ENCODE results near the gene INHBA.
A peak's percentile ranks its signal among the peaks of the same experiment; 100 is the strongest.

Gene INHBA

DNA sequence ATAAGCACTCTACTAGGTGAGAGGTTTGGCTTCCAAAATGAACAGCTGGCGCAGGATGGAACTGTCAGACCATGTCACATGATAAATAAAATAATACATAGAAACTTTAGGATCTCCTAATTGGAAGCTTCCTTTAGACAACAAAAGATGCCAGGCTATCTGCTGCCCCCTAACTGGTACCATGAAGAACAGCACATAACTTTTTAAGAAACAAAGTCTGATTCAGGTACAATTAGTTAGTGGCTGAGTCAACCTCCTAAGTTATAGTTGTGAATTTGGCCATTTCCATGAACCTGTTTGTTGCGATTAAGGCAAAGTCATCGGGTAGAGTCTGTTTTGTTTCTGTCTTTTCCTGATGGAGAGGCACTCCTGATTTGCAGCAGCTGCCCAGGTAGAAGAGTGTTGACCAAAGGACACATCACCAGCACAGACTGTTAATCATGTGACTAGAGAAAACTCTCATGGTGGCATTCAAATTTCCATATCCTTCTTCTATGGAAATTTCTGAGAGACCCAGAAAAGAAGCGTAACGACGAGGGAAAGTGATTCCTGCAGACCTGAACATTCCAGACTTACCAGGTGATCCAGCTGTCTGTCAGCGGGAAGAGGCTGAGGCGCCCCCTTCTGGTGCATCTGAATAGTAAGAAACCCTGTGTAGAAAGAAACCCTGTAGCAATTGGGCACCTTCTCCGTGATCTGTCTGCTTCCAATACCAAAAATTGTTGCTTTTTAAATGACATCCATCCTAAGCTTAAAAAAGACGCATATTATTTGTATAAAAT lies 8.6 kb upstream of the INHBA start:
- peak; percentile 45 for DNase-seq (ENCODE audit: low spot score)

DNA sequence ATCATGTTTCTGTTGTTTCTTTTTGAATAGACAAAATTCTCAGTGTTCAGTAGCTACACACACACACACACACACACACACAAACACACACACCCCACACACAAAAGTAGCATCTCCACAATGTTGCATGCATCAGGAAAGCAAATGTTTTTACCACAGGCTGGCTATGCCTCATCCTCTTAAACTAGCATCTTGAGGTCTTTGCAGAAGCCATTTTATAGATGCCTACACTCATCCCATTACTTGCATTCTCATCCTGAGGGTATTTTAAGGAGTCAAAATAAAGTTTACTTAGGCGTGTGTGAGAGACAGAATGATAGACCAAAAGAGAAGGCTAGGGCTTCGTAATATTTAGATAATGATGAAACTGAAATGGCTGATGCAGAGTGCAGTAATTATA lies 7.9 kb upstream of the INHBA start:
- DNase-seq (ENCODE audit: low spot score) = no peak

DNA sequence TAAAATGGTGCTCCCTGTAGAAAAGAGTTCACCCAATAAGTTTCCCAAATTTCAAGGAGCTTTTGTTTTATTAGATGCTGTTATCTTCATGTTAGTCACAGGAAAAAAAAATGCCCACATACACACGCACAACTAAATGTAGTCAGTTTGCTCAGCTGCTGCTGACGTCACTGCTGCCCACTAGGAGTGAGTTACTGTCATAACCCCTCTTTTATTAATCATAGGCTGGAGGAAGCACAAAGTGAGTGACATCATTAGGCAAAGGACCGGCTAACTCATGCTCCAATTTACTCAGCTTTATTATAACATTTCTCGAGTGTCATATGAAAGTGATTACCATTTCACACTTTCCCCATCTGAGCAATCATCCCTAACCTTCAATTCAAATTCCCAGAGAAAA lies 6.7 kb upstream of the INHBA start:
- DNase-seq (ENCODE audit: low spot score) = peak; percentile 60

DNA sequence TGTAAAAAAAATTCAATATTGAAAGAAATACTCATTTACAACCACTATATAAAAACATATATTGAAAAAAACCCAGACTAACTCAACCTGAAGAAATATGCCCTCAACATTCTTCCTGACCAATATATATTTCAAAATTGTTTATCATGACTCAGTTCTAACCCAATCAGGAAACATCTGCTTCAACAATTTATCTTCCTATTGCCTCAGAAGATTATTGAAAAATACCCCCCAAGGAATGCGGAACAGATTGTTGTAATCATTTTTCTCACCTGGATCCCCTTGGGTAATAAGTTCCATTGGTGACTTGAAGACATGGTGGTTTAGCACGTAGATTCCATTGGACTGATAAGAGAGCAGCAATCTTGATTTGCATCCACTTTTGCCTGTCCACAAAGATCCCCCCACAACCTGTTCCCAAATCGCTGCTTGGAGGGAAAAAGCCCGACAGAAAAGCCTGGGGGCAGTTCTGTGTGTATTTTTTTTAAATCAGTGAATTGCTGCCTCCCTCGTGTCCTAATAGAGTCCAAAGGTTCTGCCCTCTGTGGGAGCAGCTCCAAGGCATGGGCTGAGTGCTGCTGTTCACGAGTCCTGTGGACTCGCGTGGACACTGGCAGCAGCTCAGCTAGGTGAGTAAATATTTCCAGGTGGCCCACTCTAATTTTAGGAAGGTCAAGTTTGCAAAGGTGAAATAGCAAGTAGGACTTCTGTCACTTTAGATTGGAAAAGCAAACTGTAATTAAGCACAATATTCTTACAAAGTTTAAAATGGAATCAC lies 5.9 kb upstream of the INHBA start:
- no peak for DNase-seq (ENCODE audit: low spot score)

DNA sequence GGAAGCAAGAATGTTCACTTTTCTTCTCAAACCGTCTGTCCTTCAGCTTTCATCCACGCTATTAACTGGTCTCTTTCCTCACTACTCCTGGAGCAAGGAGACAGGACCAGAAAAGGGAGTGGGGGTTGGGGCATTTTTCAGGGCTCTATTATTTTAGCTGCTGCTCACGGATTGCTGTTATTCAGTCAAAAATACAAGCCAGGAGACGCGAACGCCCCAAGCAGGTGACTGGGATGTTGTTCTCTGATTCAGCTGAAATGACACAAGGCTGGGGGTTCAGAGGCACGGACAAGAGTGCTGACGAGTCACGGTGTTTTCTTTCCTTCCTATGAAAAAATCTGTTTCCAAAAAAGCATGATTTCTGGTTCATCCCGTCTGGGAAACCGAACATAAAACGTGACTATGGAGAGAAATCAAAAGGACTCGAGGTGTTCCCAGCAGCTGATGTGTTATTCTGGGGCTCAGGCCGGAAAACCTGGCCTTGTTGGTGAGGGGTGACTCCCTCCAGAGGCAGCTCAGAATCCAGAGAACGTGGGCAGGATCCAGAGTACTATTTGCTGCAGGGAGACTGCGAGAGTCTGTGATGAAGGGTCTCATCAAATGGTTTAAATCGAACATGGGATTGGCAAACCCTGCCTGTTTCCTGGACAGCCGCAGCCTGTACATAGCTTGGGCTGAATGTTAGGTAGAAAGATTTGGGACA lies 3.5 kb upstream of the INHBA start:
- no peak for DNase-seq (ENCODE audit: low spot score)

DNA sequence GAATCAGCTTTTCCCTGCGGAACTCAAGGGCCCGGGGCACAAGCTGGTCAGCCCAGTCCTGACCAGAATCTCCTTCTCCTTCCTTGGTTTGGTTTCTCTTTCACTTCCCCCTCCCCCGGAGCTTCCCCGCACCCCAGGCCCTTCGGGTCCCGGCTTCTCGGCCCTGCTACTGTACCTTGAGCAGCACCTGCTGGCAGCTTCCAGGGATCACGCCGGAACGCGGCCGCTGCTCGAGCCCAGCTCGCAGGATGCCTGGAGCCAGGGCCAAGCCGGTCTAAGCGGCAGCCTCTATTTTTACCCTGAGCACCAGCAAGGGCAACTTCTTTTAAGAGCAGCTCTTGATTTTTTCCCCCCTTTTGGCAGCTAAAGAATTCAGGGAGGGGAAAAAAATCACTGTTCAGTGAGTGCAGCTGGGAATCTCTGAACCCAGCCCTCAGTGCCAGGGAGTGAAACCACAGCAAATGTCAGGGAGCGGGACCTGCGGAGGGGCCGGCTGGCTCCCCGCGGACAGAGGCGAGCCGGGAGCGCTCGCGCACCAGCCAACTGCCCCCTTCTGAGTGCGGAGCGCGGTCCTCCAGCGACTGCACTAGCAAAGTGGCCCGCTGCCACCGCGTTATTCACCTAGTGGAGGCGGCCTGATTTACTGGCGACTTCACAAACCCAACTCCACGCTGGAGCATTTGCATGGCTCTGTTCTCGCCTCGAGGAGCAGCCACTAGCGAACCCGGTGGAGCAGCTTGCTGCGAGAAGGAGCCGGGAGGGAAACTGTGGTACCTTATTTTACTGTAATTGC lies 2.4 kb upstream of the INHBA start:
- DNase-seq (ENCODE audit: low spot score) = peak; percentile 95

DNA sequence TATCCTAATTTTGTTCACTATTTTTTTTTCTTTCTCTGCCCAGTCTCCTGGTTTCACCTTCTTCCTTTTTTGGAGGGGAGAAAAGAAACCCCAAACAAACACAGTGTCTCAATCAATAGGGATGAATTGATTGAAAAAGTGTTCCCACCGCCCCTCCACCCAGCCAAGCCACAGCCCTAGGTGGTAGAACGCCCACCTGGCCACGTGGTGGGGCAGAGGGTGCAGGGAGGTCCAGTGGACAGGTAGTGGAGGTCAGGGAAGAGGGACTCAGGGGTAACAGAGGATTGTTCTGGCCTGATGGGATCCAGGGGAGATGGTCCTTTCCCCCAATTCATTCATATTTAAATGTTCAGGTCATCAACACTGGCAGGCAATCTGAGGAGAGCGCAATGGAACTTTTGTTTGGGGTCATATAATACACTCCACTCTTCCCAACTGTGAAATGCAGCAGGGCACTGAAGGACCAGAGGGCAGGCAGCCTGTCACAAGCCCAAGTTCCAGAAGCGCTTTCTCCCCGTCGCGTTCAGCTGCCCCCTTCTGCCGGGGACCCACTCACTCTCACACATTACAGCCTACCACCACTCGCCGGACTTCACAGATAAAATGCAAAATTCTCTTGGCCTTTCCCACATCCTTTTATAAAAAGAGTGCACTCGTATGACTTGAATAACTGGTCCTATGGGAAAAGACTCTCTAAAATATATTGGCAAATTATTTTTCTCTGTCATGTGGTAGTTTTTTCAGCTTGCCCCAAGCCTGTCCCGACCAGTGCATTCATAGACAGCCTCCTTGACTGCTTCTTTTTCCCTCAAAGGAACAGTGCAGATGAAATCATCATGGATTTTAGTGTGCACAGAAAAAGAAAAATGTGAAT lies 1.6 kb downstream of the INHBA start:
- no peak for DNase-seq (ENCODE audit: low spot score)

DNA sequence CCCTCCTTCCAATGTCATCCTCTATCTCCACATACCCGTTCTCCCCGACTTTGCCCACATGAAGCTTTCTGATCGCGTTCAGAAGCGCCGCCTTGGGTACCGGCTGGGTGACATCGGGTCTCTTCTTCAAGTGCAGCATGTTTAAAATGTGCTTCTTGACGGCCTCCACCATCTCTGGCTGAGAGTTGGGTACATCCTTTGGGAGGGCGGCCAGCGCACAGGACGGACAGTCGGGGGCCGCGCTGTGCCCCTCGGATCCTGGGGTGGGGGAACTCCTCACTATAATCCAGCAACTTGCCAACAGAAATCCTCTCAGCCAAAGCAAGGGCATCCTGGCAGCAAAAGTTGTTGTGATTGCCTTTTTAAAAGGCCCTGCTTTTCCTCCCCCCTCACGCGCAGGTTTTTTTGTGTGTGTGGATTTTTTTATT lies 2.8 kb downstream of the INHBA start:
- no peak for DNase-seq (ENCODE audit: low spot score)

DNA sequence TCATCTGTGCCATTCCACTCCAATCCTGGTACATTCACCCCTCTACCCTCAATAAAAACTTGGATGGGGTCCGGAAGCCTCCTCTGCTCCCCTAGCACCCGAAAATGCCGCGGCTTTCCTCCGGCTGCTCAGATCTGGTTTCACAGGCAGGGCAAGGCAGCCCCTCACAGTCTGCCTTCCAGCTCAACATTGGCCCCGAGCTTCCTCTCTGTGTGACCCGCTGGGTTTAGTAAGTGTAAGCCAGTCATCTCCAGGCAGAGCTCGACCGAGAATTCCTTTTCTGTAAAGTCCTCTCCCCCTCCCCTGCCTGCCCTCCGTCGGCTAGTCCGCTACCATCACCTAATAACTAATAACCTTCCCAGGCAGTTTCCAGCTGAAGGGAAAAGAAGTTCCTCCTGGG lies 3.4 kb downstream of the INHBA start:
- DNase-seq (ENCODE audit: low spot score) = no peak

DNA sequence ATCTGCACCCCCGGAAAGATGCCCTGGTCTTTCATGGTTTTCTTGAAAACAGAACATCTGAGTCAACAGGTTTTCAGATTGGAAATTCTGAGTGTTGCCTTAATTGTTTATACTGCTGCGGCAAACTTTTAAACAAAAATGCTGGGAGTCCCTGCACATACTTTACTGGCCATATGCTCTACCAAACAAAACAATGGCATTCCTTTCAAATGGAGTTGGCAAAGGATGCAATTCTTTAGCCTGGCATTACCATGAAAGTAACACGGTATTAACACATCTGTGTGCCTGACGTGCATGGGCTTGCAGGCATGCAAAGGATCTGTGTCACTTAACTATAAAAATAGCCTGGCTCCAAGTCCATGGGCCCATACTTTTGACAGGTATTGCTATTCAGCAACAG lies 4.2 kb downstream of the INHBA start:
- DNase-seq (ENCODE audit: low spot score) = no peak

DNA sequence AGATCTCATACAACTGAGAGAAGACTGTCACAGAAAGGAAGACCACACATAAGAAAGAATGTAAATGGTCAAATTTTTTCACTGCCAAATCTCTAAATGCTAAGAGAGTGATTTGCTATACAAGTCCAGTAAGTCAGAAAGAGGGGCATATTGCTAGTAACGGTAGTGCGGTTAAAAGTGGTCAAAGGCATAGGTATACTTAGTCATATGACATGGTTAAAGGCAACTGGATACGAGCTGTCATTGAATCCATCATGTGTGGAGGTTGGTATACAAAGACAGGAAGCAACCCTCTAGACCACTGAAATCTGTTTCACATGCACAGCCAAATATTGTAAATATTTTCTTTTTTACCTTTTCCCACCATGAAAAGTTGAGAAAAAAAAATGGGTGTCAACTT lies 4.8 kb downstream of the INHBA start:
- DNase-seq (ENCODE audit: low spot score) = no peak

DNA sequence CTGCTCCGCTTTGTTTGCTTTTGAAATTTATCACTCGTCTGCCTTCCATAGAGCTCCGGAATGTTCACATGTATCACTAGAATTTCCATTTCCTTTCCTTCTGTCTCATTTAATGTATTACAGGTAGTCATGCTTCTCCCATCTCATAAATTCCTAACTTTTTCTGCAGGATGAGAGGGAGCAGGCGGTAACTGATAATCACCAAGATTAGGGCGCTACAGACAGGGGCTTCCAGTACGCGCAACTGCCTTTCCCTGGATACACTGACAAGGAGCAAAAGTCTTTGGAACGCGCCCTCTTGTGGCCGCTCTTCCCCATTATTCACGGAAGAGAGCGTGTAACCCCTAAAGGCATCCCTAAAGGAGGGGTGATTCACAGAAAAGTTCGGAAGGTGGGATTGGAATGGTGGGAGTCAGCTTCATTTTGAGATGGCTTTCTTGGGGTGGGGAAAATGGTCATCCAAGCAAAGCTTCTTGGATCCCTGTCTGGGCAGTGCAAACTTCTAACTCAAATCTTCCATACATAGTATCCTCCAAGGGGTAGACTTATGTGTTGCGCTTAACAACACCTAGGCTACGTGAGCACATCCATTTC lies 6.5 kb downstream of the INHBA start:
- peak; percentile 87 for DNase-seq (ENCODE audit: low spot score)

DNA sequence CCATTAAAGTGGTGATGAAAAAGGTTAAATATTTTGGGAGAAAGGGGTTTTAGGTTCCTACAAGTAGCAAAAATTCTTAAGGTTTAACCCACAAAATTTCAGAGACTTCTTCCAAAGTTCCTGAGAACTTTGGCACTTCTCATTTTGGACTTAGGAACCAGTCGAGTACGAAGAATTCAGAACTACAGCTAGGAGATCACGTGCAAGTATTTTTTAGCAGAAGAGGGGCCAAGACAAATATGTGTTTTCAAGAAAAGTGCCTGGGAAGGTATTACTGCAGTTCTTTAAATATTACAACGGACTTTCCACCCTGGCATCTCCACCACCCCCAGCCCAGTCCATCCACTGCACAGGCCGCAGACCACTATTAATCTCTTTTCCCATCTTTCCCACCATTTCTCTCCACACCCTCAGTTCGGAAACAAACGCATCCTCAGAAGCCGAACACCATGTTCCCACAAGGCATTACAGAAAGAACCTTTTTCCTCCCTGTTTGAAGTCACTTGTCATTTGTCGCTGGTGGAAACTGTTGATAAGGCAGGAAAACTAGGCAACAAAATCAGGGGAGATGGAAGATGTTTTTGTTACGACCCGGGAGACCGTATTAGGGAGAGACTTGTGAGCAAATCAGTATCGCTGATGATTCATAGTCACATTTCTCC lies 7.1 kb downstream of the INHBA start:
- DNase-seq (ENCODE audit: low spot score) = no peak

DNA sequence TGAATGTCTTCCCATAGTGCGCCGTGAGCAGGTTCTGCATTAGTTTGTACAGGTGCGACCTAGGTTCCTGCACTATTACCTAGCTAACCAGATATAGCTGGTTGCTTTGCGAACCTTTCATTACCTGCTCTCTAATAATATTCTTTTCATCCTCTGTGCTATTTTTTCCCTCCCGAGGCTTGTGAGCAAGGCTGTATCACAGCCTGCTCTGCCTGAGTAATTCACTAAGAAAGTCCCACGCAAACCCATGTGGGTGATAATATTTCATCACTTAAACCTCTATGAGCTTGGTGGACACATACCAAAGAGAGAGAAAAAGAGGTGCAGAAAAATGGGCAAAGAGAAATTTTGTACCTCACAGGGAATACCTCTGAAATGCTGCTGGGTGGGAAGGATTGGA lies 8.4 kb downstream of the INHBA start:
- no peak for DNase-seq (ENCODE audit: low spot score)

DNA sequence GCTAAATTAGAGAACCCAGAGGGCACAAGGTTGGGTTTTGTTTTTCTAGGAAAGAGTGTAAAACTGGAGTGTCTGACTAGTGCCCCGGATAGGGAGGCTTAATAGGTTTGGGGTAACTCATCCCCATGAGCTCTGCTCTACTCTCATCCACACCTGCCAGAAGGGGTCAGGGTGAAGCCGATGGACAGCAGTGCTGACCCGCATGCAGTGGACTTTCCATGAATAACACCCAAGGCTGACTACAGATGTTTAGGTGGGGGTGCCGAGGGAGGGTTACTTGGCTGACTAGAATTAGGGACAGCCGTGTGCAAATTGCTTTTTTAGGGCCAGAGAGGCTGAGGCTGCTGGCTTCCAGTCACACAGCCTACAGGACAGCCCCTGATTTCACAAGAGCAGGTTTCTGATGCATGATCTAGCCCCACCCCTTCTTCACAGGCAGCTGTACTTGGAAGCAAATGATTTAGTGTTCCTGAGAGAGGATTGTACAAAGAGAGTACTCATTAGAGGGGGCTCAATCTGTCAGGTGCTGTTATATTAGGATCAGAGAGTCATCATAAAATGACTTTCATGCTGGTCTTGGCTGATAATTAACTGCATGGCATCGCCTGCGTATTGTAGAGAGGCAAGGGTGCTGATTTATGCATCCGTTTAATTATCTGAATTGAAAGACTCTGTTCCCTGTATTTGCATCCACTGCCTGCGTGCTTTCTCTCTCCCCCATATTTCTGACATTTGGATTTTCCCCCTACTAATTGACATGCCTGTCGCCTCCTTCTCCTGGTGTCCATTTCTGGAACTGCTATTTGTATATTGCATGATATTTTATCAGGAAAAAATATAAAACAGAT lies 9.5 kb downstream of the INHBA start:
- peak; percentile 61 for DNase-seq (ENCODE audit: low spot score)

DNA sequence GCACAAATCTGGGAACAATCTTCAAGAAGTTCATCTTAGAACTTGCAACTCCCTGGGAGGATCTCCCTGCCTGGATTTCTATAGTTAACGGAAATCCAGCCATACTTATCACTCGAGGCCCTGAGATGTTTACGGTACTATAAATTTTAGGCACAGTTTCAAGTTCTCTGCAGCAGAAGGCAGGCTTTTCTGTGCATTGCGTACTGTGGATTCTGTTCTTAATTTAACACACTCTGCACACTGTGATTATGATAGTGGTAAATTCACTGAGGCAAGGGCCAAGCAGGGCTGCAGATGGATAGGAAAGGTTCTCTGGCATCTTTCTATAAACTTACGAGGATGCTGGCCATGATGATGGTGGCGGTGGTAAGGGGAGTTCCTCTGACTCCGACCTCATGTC lies 10.6 kb downstream of the INHBA start:
- DNase-seq (ENCODE audit: low spot score) = no peak

DNA sequence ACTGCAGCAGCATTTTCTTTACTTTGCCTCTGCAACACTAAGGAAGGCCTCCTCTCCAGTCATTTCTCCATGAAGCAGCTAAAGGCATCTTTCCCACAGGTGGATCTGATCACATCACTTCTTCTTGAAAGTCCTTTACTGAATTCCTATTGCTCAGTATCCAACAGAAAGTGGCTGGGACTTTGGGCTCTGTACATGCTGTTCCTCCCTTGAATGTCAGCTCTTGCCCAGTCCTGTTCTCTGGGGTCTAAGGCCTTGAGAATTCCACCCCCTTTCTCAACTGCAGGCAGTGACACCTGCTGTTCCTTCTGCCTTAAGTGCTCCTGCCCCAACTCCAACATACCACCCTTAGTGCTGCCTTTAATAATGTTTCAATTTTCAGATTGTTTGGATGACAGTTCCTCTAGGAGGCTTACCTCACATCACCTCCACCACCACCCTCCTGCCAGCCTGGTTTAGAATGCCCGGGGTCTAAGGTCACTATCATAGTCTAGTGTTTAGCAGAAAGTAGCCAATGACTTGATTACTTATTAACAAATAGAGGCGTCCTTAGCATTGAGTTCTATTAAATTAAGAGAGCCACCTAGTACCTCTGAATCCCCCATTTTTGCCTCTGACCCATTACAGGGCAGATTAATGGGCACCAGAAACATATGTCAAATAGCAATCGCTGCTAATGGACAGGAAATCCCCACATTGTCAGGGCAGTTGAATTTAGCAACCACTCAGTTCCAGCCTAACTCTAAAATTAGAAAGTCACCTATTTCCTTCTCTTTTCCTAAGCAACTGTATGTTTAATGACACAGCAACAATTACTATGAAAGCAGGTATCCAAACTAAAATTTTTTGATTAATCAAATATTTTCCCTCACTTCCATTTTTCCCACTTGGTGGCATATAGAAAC lies 11.4 kb downstream of the INHBA start:
- DNase-seq (ENCODE audit: low spot score) = no peak

DNA sequence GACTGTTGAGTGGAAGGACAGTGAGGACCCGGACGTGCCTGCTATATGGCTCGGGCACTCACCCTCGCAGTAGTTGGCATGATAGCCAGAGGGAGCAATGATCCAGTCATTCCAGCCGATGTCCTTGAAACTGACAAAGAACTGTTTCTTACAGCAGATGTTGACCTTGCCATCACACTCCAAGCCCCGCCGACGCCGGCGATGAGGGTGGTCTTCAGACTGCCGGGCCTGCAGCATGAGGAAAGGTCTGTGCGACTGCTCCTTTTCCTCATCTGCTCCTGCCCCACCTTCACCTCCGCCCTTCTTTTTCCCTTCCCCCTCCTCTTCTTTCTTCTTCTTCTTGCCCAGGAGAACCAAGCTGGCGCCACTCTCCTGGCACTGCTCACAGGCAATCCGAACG lies 13.1 kb downstream of the INHBA start:
- no peak for DNase-seq (ENCODE audit: low spot score)
